Gastroesophageal sphincter (tissue), 4 donors: ENCODE data around the gene TMOD3. TPM values are rescaled to one million over a fixed set of nuclear protein-coding genes. Genes with fewer than 3 reads are reported as not detected.

Experiments
- ATAC-seq: fragments of 150-250 bp; one replicate; pipeline ENCODE4 v1.9.1; 2016; ENCODE audit warnings: mild to moderate bottlenecking, moderate library complexity
- H3K27ac ChIP-seq, 4 donors: fragments of 200-600 bp; sonication (generic) in 3 of 4; 1 replicate in 3 of 4; 2 replicates in 1 of 4; pipeline ENCODE4 v1.5.1; 2016 to 2019
- H3K27me3 ChIP-seq: fragments of 200-600 bp; sonication (generic); one replicate; pipeline ENCODE4 v1.5.1; 2019
- H3K36me3 ChIP-seq, 2 donors: fragments of 200-600 bp; sonication (generic); one replicate each; pipeline ENCODE4 v1.5.1; 2019; ENCODE audit warnings: control low read depth in 1 of 2
- H3K4me1 ChIP-seq, 3 donors: fragments of 200-600 bp; sonication (generic); 1 replicate in 2 of 3; 2 replicates in 1 of 3; pipeline ENCODE4 v1.5.1; 2016 to 2019; ENCODE audit warnings: control low read depth in 2 of 3
- H3K4me3 ChIP-seq, 2 donors: fragments of 200-600 bp; sonication (generic); one replicate each; pipeline ENCODE4 v1.5.1; 2019; ENCODE audit warnings: mild to moderate bottlenecking in 1 of 2, moderate library complexity in 1 of 2
- H3K9me3 ChIP-seq, 3 donors: fragments of 200-600 bp; sonication (generic); one replicate each; pipeline ENCODE4 v1.5.1; 2017 to 2019; ENCODE audit warnings: control low read depth in 2 of 3
- EP300 ChIP-seq: sonication (generic); formaldehyde crosslinking; IDR thresholded peaks from one replicate; pipeline ENCODE4 v1.6.1; 2017; ENCODE audit warnings: antibody characterized with exemption, mild to moderate bottlenecking
- POLR2A ChIP-seq, 2 donors: fragments of 450-650 bp; IDR thresholded peaks; one replicate each; pipeline ENCODE4 v1.6.1; 2017; ENCODE audit warnings: antibody characterized with exemption in 2 of 2, mild to moderate bottlenecking in 2 of 2, moderate library complexity in 1 of 2
- POLR2AphosphoS5 ChIP-seq: sonication (generic); formaldehyde crosslinking; IDR thresholded peaks from one replicate; pipeline ENCODE4 v1.6.1; 2017; ENCODE audit warnings: antibody characterized with exemption
- WGBS, 2 donors: methylation state at CpG; one replicate each; pipeline ENCODE4 v1.1.5; 2018; ENCODE audit warnings: low coverage in 1 of 2; 5-methylcytosine and 5-hydroxymethylcytosine counted together
- total RNA-seq, 4 donors: library from RNA; depleted of rRNA; stranded (reverse); fragments of >200 nt; gene quantifications; one replicate each; pipeline ENCODE4 v1.1.0, GENCODE V29; 2016
- TF ChIP-seq, protein P1 (sequence below), 4 experiments: fragments of 200-600 bp in 2 of 4; fragments of 450-650 bp in 2 of 4; sonication (generic) in 1 of 4; IDR thresholded peaks; one replicate each; pipeline ENCODE4 v1.5.1; 2017 to 2019; ENCODE audit warnings: antibody characterized with exemption in 4 of 4, mild to moderate bottlenecking in 2 of 4, moderate library complexity in 2 of 4

TMOD3 gene
- total RNA-seq, 4 donors from 2014 or later, result 15.9 to 38.8 (median 21.4) TPM

DNA sequence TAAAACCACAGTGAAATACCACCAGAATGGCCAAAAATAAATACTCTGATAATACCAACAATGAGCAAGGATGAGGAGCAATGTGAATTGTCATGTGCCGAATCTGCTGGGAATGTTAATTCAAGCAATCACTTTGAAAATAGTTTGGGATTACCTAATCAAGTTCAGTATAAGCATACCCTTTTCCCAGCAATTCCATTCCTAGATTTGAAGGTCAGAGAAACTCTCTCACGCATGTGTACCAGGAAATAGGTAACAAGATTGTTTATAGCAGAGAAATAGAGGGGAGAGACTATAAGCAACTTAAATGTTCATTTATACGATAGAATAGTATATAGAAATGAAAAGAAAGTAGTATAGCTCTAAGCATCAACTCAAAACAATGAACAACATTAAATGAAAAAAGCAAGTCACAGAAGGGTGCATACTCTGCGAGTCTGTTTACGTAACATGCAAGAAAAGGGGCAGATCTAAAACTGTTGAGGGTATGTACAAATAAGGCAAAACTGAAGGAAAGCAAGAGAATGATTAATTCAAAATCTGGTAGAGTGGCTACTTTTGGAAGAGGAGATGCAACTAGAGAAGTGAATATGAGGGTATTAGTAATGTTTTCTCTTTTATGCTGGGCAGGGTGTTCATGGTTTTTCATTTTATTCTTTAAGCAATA lies 27.4 kb downstream of the TMOD3 start:
- 84 to 100% methylated on average over 3 to 5 of the region's 5 CpGs for WGBS, 2 donors
- H3K27me3 ChIP-seq, result no peaks in the 10 kb centered on the region
- peaks cover 0 to 21% (median 3%) of the 10 kb centered on the region in 3 donors for H3K4me1 ChIP-seq
- no peaks in the 10 kb centered on the region for H3K36me3 ChIP-seq
- ATAC-seq, result no peak
- no peaks in the 10 kb centered on the region for H3K9me3 ChIP-seq
- no peak overlapping the region for H3K4me3 ChIP-seq
- TF ChIP-seq POLR2AphosphoS5 (no peak), POLR2A (IDR thresholded peaks at IDR 0.05) (no peak), EP300 (no peak)
- TF ChIP-seq, protein P1, sequence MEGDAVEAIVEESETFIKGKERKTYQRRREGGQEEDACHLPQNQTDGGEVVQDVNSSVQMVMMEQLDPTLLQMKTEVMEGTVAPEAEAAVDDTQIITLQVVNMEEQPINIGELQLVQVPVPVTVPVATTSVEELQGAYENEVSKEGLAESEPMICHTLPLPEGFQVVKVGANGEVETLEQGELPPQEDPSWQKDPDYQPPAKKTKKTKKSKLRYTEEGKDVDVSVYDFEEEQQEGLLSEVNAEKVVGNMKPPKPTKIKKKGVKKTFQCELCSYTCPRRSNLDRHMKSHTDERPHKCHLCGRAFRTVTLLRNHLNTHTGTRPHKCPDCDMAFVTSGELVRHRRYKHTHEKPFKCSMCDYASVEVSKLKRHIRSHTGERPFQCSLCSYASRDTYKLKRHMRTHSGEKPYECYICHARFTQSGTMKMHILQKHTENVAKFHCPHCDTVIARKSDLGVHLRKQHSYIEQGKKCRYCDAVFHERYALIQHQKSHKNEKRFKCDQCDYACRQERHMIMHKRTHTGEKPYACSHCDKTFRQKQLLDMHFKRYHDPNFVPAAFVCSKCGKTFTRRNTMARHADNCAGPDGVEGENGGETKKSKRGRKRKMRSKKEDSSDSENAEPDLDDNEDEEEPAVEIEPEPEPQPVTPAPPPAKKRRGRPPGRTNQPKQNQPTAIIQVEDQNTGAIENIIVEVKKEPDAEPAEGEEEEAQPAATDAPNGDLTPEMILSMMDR (IDR thresholded peaks at IDR 0.05), result no peak
- no peak overlapping the region for H3K27ac ChIP-seq

GRCh38 chr15:51861557-51862359 lies 32.3 kb downstream of the TMOD3 start:
- 90 to 95% methylated on average over 5 to 6 of the region's 10 CpGs for WGBS, 2 donors
- no peak overlapping the region for H3K27ac ChIP-seq
- H3K9me3 ChIP-seq, result no peaks in the 10 kb centered on the region
- H3K4me1 ChIP-seq, result peaks cover 0 to 3% (median 0%) of the 10 kb centered on the region in 3 donors
- H3K27me3 ChIP-seq, result no peaks in the 10 kb centered on the region
- ATAC-seq, result no peak
- no peak overlapping the region for H3K4me3 ChIP-seq
- H3K36me3 ChIP-seq, result peaks cover 0 to 30% of the 10 kb centered on the region in 2 donors
- TF ChIP-seq, protein P1 (IDR thresholded peaks at IDR 0.05), result no peak
- no peak for TF ChIP-seq POLR2A (IDR thresholded peaks at IDR 0.05)
- TF ChIP-seq POLR2AphosphoS5, result no peak
- no peak for TF ChIP-seq EP300

- no peaks in the 10 kb centered on the region for H3K27me3 ChIP-seq
- H3K4me3 ChIP-seq, result no peak overlapping the region
- 75 to 86% methylated on average over 2 of the region's 2 CpGs for WGBS, 2 donors
- no peaks in the 10 kb centered on the region for H3K4me1 ChIP-seq
- TF ChIP-seq, protein P1 (IDR thresholded peaks at IDR 0.05), result no peak
- TF ChIP-seq EP300, result no peak
- no peak for TF ChIP-seq POLR2AphosphoS5
- TF ChIP-seq POLR2A (IDR thresholded peaks at IDR 0.05), result no peak
- ATAC-seq, result no peak
- peaks cover 0 to 35% of the 10 kb centered on the region in 2 donors for H3K36me3 ChIP-seq
- no peaks in the 10 kb centered on the region for H3K9me3 ChIP-seq
- no peak overlapping the region for H3K27ac ChIP-seq
These were observed 33.7 kb downstream of the TMOD3 start for GRCh38 chr15:51863131-51863530.

- ATAC-seq, result no peak
- H3K4me3 ChIP-seq, result no peak overlapping the region
- no peak overlapping the region for H3K27ac ChIP-seq
- no peaks in the 10 kb centered on the region for H3K9me3 ChIP-seq
- peaks cover 0 to 6% (median 0%) of the 10 kb centered on the region in 3 donors for H3K4me1 ChIP-seq
- no peaks in the 10 kb centered on the region for H3K27me3 ChIP-seq
- no peak for TF ChIP-seq POLR2AphosphoS5
- no peak for TF ChIP-seq POLR2A (IDR thresholded peaks at IDR 0.05)
- TF ChIP-seq EP300, result no peak
- TF ChIP-seq, protein P1 (IDR thresholded peaks at IDR 0.05), result no peak
- peaks cover 0 to 43% of the 10 kb centered on the region in 2 donors for H3K36me3 ChIP-seq
- 100% methylated on average over 3 to 4 of the region's 4 CpGs for WGBS, 2 donors
These were observed 35.1 kb downstream of the TMOD3 start for GRCh38 chr15:51864408-51865056.
